Stimulated activated naive CD4-positive, alpha-beta T cell treated with Interleukin-2 at 50 U/mL for 16 hours (primary cell): ENCODE measurements around the gene RBM19.
"Not testable (repeated sequence)": the region's sequence is repeated elsewhere in the genome, so short reads cannot be mapped to it uniquely, and the experiment has no call there.

ENCODE experiments used
- DNase-seq: peaks from one replicate; lab custom pipeline; 2025; lab: John Stamatoyannopoulos, UW

Gene RBM19, protein sequence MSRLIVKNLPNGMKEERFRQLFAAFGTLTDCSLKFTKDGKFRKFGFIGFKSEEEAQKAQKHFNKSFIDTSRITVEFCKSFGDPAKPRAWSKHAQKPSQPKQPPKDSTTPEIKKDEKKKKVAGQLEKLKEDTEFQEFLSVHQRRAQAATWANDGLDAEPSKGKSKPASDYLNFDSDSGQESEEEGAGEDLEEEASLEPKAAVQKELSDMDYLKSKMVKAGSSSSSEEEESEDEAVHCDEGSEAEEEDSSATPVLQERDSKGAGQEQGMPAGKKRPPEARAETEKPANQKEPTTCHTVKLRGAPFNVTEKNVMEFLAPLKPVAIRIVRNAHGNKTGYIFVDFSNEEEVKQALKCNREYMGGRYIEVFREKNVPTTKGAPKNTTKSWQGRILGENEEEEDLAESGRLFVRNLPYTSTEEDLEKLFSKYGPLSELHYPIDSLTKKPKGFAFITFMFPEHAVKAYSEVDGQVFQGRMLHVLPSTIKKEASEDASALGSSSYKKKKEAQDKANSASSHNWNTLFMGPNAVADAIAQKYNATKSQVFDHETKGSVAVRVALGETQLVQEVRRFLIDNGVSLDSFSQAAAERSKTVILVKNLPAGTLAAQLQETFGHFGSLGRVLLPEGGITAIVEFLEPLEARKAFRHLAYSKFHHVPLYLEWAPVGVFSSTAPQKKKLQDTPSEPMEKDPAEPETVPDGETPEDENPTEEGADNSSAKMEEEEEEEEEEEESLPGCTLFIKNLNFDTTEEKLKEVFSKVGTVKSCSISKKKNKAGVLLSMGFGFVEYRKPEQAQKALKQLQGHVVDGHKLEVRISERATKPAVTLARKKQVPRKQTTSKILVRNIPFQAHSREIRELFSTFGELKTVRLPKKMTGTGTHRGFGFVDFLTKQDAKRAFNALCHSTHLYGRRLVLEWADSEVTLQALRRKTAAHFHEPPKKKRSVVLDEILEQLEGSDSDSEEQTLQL

DNA sequence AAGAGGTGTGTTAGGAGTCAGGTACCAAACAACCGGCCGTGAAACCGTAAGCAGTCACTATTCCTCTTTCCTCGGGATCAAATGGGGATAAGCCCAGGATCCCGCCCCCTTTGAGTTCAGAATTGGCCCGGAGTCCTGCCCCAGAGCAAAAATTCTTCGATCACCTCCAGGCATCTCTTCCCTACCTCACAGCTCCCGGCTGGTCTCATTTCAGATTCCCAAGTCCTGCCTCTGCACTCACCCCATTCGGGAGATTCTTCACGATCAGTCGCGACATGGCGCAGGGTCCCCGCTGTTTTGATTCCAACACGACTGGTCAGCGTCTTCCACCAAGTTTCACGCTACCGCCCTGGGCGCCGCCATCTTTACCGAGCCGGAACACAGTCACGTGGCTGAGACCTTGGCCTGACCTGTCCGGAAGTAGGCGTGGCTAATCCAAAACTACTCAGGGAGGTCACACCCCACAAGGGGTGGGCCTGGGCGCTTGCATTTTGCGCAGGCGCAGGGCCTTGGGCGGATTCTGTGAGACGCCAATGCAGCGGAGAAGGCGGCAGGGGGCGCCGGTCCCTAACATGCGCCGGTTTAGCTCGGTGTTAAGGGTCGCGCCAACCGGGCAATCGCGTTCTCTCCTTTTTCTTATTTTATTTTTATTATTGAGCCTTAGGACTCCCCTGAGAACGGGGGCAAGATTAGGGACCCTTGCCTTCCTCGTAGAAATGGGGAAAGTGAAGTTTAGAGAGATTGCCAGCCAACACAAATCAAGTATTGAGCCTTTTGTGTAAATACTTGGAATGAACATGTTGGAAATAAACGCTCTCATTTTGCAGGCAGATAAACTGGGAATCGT lies at the start of gene RBM19:
Gene RBM19, minus strand, starts transcription at position 375 of the 847 bp plus-strand sequence. Its CDS starts 98 bp downstream, at position 277.
- DNase-seq = peak; percentile 95

DNA sequence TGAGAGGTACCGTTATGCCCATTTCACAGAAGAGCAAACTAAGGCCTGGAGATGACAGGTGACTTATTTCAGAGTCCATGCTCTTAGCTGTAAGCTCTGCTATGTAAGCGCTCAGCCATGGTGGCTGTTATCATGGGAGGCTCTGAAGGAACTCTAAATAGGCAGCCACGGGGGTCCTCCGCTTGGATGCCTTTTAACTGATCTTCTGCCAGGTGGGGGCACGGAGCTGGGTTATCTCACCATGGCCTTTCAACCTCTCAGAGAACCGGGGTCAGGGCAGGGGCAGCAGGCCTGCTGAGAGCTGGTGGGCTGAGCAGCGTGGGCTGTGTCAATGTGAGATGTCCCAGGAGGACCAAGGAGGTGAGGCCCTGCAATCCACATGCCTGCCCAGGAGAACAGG lies 49.7 kb upstream of the RBM19 start:
- no peak for DNase-seq

DNA sequence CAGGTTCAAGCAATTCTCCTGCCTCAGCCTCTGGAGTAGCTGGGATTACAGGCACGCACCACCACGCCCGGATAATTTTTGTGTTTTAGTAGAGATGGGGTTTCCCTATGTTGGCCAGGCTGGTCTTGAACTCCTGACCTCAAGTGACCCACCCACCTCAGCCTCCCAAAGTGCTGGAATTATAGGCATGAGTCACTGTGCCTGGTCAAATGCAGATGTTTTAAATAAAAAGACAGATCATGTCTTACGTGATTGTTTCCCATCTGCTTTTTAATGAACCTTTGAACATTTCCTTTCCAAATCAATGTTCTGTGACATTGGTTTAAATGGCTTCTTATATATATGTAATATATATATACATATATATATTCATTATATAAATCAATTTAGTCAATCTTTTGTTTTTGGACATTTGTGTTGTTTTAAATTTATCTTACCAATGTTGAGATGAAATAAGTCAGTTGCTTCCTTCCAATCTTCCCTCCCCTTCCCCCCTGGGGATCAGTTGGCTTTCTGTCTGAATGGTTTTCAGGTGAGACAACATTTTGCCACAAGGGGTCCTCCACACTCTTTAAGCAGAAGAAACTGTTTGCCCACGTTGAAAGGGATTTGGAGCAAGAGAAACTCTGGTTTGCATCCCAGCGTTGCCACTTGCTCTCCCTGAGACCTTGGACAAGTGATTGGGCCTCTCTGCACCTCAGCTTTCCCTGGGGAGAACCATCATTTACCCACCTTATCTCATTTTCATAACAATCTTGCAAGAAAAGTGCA lies 47.6 kb upstream of the RBM19 start:
- no peak for DNase-seq

DNA sequence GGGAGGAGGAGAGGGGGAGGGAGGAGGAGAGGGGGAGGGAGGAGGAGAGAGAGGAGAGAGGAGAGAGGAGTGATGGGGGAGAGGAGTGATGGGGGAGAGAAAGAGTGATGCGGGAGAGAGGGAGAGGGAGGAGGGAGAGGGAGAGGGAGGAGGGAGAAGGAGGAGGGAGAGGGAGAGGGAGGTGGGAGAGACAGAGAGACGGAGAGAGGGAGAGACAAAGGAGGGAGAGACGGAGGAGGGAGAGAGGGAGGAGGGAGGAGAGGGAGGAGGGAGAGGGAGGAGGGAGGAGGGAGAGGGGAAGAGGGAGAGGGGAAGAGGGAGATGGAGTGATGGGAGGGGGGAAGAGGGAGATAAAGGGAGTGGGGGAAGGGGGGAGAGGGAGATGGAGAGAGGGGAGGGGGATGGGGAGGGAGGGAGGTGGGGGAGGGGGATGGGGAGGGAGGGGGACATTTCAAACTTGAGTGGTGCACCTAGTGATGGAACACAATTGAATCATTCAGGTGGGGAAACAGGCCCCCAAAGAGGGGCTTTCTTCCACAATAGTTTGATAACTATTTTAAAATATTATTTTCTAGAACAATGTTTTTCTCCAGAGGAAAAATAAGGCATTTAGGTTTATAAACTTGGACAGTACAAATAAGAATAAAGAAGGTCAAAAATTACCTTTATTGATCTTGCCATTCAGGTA lies 46.8 kb upstream of the RBM19 start:
- DNase-seq = no peak

DNA sequence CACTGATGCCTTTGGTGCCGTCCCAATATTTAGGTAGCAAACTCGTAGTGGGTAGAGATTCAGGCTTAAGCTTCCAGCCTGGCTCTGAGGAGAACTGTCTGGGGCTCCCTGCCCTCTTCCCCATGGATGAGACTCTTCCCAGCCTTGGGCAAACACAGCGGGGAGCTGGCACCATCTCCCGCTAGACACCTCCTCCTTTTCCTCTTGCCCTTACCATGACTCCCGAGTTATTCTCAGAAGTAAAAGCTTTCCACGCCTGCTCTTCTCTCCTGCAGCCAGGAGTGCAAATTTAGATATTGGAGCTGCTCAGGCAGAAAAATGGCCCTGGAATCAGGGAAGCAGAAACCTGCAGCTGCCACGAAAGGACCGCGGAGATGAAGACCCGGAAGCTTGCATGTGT lies 45.6 kb upstream of the RBM19 start:
- DNase-seq = no peak

DNA sequence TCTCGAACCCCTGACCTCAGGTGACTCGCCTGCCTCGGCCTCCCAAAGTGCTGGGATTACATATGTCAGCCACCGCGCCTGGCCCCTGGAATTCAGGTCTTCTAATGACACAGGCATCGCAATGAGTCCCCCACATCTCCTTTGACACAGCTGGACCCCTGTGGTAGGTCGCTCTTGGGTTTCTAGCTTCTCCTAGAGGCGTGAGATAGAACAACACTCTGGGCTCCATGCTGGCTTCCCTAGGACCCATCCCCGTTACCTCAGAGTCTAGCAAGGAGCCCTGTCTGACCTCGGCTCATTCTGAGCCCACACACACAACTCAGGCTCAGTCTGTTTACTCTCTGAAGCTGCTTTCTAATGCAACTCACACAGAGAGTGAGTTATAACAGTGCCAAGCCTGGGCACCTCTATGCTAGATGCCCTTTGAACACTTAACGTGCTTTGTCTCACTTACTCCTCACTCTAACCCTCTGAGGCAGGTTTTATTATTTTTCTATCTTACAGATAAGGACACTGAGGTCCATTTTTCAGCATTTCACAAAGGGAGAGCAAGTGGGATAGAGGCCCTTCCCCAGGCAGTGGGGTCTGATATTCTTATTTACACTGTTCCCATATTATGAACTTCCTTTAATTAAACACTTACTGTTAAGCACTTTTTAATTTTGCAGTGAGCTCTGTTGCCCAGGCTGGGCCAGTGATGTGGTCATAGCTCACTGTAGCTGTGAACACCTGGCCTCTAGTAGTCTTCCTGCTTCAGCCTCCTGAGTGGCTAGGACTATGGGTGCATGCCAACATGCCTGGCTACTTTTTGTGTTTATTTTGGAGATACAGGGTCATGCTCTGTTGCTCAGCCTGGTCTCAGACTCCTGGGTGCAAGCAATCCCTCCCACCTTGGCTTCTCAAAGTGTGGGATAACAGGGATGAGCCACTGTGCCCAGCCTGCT lies 40.6 kb upstream of the RBM19 start:
- no peak for DNase-seq

DNA sequence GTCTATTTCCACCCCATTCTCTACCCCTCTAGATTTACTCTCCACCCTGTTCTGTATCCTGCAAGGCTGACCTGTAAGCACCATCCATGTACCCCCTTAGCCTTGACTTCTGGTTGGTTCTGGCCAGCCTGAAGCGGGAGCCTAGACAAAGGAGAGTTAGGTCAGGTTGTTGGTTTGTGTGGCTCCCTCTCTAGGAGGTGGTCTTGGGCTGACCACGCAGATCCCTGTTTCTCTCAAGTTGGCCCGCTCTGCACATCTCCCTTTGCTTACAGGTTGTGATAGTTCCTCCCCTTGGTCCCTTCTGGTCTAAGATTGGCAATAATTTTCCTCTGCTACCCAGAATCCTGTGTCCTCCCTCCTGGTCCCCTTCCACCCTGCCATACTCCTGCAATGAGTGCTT lies 38.3 kb upstream of the RBM19 start:
- DNase-seq = no peak

DNA sequence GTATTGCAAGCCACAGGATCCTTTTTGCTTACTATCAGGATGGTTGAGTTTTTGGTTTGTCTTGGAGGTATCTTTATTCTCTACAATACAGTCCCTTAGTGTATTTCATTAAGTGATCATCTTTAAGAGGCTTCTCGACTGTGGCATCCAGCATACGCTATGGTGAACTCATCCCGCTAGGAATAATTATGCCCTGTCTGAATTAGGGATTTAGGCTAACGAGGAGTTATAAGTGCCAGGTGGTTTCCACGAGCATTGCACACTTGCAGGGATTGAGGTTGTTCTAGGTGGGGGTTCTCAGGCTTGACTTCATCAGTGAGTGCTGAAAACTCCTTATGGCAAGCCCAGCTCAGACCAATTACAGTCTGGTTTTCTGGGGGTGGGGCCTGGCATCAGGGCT lies 37.2 kb upstream of the RBM19 start:
- DNase-seq = no peak

DNA sequence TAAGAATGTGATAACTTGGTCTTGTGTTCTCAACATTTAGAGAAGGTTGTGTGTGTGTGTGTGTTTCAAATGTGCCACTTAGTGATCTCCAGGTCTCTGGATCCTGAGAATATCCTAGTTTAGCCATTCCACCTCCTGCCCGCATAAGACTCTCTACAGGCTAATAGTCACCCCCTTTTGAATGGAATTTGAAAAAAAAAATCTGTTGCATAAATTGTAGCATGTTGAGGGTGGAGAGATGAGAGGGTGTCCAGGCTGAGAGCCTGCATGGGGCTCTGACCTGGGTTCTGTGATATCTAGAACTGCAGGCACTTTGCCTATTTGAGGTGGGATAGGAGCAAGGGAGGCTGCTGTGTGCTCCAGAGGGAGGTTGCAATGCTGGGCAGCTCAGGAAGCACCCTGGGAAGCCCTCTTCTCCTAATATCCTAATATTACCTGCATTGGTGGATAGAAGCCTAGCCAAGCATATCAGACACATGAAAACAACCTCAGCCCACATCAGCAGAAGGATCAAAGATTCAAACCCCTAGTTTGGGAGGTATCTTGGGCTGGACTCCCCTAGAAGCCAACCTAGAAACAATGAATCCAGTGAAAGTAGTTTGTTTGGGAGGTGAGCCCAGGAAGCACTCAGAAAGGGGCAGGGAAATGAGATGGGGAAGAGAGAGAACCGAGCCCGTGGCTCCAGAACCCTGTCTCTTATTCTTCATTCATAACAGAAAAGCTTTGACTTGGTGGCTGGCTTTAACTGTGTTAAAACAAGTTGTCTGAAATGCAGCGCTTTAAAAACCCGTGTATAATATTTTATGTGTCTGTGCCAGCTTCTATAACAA lies 35.6 kb upstream of the RBM19 start:
- DNase-seq = no peak

DNA sequence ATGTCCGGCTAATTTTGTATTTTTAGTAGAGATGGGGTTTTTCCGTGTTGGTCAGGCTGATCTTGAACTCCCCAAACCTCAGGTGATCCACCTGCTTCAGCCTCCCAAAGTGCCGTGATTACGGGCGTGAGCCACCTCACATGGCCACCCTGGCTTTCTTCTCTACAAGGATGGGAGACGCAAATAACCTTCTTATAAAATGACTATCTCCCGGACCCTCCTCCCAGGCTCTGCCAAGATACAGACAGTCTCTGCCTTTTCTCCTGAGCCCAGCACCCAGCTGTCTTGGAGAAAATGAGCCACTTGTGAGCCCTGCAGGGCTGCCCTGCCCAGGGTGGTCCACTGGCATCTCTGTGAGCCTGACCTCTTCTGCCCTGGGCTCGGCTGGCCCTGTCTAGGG lies 34.7 kb upstream of the RBM19 start:
- DNase-seq = no peak

DNA sequence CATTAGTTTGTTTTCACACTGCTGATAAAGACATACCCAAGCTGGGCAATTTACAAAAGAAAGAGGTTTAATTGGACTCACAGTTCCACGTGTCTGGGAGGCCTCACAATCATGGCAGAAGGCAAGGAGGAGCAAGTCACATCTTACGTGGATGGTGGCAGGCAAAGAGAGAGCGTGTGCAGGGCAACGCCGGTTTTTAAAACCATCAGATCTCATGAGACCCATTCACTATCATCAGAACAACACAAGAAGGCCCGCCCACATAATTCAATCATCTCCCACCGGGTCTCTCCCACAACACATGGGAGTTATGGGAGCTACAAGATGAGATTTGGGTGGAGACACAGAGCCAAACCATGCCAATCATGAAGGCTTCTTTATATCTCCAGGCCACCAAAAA lies 34.1 kb upstream of the RBM19 start:
- DNase-seq = not testable (repeated sequence)

DNA sequence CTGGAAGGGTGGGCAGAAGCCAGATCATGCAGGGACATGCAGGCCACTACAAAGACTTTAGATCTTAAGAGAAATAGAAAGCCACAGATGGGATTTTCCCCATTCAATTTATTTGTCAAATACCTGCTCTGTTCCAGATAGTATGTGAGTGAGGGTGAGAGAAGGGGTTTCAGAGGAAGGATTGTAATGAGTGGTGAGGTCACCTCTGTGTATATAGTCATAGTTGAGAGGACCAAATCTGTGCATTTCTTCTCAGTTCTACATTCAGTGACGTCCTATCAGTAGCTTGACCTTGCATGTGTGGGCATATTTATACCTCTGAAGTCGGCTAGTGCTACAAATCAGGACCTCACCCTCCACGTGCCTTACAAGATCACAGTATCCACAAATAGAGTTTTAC lies 31.2 kb upstream of the RBM19 start:
- no peak for DNase-seq

DNA sequence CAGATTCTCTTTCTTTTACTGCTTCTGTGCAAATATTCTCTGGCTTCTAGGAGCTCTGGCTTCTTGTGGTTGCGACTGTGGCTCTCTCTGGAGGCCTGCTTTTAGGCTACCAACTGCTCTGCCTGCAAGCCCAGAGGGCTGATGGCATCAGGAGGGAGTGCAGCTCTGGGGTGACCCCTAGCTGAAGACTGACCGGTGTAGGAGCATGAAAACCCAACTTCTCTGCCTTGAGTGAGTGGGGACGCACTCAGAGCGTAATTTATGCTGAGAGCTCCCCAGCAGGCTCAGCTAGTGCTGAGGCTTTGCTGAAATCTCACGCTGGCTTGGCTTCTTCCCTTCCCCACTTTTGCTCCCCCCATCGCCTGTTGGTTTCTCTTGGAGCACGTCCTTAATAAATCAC lies 29.9 kb upstream of the RBM19 start:
- no peak for DNase-seq

DNA sequence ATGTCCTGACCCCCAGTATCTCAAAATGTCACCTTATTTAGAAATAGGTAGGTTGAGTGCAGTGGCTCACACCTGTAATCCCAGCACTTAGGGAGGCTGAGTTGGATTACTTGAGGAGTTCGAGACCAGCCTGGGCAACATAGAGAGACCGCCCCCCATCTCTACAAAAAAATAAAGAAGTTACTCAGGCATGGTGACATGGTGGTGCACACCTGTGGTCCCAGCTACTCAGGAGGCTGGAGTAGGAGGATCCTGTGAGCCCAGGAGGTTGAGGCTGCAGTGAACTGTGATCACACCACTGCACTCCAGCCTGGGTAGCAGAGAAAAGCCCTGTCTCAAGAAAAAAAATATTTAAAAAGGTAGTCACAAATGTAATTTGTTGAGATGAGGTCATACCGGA lies 27.9 kb upstream of the RBM19 start:
- DNase-seq = no peak

DNA sequence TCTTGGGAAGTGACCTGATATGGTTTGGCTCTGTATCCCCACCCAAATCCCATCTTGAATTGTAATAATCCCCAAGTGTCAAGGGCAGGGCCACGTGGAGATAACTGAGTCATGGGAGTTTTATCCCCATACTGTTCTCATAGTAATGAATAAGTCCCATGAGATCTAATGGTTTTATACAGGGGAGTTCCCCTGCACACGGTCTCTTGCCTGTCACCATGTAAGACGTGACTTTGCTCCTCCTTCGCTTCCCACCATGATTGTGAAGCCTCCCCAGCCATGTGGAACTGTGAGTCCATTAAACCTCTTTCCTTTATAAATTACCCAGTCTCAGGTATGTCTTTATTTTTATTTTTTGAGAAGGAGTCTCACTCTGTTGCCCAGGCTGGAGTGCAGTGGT lies 26.6 kb upstream of the RBM19 start:
- DNase-seq = not testable (repeated sequence)

DNA sequence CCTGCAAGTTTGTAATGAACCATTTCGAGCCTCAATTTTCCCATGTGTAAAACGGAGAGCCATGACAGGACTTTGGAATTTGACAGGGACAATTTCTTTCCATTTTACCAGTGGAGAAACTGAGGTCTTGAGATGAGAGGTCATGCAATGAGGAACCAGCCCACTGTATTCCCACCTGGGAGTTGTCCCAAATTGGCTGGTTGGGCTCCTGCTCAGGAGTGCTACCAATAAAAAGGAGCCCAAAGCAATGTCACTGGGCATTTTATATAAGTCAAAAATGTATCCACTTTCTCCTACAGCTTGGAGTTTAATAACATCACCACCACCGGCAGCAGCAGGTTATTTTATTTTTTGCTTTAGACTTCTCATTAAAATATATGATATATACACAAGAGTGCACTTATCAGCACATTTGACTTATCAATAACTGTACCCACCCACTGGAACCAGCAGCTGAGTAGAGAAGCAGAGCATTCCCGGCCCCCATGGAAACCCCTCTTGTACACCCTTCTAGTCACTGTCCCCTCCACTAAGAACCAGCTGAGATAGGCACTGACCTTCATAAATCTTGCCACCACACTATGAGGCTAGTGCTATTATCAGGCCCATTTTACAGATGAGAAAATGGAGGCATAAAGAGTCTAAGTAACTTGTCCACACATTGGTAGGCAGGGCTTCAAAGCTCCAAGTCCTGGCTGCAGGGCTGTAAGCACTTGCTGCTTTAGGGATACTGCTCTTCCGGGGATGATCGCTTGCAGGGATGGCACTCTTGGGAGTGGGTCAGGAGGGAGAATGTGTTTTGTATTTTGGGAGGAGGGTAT lies 25.3 kb upstream of the RBM19 start:
- no peak for DNase-seq
